PFSK-1 (cell line): ENCODE measurements around the gene MORC3.

Source experiments
- POLR2AphosphoS5 ChIP-seq: IDR thresholded peaks from 2 replicates; pipeline ENCODE4 v1.6.1; 2012; ENCODE audit warnings: low read depth, mild to moderate bottlenecking, control low read depth, low read length, moderate library complexity
- SIN3A ChIP-seq: IDR thresholded peaks from 2 replicates; pipeline ENCODE4 v1.6.1; 2012; ENCODE audit warnings: mild to moderate bottlenecking, low read length, moderate library complexity, borderline replicate concordance; ENCODE audit not compliant: insufficient read depth
- TAF1 ChIP-seq: IDR thresholded peaks from 2 replicates; pipeline ENCODE4 v1.6.1; 2012; ENCODE audit warnings: low read length, control low read depth, borderline replicate concordance; ENCODE audit not compliant: insufficient read depth
- TF ChIP-seq, protein P1 (sequence below), 2 experiments: IDR thresholded peaks; 2 replicates each; pipeline versions ENCODE4 v1.6.1 to v1.8.0; 2011 to 2012; ENCODE audit warnings: low read depth in 2 of 2, low read length in 2 of 2, control low read depth in 1 of 2, inconsistent platforms in 1 of 2, mild to moderate bottlenecking in 1 of 2, moderate library complexity in 1 of 2; ENCODE audit not compliant: insufficient read depth in 1 of 2

- no peak for TF ChIP-seq POLR2AphosphoS5
- TF ChIP-seq TAF1: no peak
- no peak for TF ChIP-seq SIN3A
- TF ChIP-seq, protein P1, sequence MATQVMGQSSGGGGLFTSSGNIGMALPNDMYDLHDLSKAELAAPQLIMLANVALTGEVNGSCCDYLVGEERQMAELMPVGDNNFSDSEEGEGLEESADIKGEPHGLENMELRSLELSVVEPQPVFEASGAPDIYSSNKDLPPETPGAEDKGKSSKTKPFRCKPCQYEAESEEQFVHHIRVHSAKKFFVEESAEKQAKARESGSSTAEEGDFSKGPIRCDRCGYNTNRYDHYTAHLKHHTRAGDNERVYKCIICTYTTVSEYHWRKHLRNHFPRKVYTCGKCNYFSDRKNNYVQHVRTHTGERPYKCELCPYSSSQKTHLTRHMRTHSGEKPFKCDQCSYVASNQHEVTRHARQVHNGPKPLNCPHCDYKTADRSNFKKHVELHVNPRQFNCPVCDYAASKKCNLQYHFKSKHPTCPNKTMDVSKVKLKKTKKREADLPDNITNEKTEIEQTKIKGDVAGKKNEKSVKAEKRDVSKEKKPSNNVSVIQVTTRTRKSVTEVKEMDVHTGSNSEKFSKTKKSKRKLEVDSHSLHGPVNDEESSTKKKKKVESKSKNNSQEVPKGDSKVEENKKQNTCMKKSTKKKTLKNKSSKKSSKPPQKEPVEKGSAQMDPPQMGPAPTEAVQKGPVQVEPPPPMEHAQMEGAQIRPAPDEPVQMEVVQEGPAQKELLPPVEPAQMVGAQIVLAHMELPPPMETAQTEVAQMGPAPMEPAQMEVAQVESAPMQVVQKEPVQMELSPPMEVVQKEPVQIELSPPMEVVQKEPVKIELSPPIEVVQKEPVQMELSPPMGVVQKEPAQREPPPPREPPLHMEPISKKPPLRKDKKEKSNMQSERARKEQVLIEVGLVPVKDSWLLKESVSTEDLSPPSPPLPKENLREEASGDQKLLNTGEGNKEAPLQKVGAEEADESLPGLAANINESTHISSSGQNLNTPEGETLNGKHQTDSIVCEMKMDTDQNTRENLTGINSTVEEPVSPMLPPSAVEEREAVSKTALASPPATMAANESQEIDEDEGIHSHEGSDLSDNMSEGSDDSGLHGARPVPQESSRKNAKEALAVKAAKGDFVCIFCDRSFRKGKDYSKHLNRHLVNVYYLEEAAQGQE (IDR thresholded peaks at IDR 0.05; ENCODE audit: insufficient read depth in 1 of 2, low read depth in 2 of 2, low read length in 2 of 2): no peak
Observed at GRCh38 chr21:36349315-36349714, 29.3 kb downstream of the MORC3 start.
